Peyer's patch (tissue), 4 donors: ENCODE results near the gene MMP17.

Source experiments
- CTCF ChIP-seq, 6 experiments: fragments of 450-650 bp in 4 of 6; fragments of 200-600 bp in 2 of 6; sonication (generic) in 1 of 6; IDR thresholded peaks; one replicate each; pipeline ENCODE4 v1.5.1; 2017 to 2019; ENCODE audit warnings: antibody characterized with exemption in 6 of 6, mild to moderate bottlenecking in 3 of 6, moderate library complexity in 1 of 6
- POLR2A ChIP-seq, 2 donors: fragments of 450-650 bp; IDR thresholded peaks; one replicate each; pipeline ENCODE4 v1.5.1; 2017; ENCODE audit warnings: antibody characterized with exemption in 2 of 2, mild to moderate bottlenecking in 2 of 2, moderate library complexity in 2 of 2

DNA sequence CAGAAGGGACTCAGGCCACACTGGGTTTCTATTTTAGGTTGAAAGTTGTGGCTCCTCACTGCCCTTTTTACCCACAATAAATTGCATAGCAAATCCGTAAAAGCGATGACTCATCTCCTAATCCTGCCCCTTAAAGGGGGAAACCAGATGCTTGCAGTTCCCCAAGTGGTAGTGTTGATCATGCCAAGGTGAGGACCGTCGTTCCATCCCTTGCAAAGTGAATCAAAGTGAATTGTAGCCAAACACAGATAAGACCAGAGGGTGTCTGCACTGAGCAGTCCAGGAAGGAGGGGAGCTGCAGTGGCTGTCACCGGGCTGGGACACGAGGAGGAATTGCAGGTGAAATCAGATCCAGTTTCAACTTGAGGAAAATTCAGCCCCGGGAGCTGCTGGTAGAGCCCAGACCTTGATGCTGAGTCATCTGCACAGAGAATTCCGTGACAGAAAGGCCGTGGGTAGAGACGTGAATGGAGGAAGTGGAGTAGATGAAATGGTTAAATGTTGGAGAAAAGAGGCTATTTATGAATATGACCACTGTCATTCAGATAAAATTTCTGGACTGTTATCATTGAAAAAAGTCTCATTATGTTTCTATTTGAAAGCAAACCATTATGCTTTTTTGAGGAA lies 44.2 kb upstream of the MMP17 start:
- TF ChIP-seq CTCF (IDR thresholded peaks at IDR 0.05) (no peak), POLR2A (IDR thresholded peaks at IDR 0.05) (no peak)
